H9 (cell line): ENCODE measurements around the gene CNOT4. TPM values are rescaled to one million over a fixed set of nuclear protein-coding genes. Genes with fewer than 3 reads are reported as not detected.

Experiments used
- DNase-seq: peaks from one replicate; pipeline ENCODE4 v3.0.0-alpha.2; 2017
- H2AFZ ChIP-seq: one replicate; pipeline ENCODE4 v1.6.1; 2013; ENCODE audit warnings: mild to moderate bottlenecking, low read length, control low read depth, moderate library complexity
- H2AK5ac ChIP-seq: 2 replicates; pipeline ENCODE4 v1.6.1; 2013; ENCODE audit warnings: low read length, control low read depth, mixed read lengths; ENCODE audit not compliant: insufficient read length
- H2BK120ac ChIP-seq: one replicate; pipeline ENCODE4 v1.6.1; 2013; ENCODE audit warnings: low read depth, mild to moderate bottlenecking, low read length, control low read depth, inconsistent platforms; ENCODE audit not compliant: poor library complexity, severe bottlenecking
- H2BK12ac ChIP-seq: 2 replicates; pipeline ENCODE4 v1.6.1; 2013; ENCODE audit warnings: low read length, control low read depth, mixed read lengths, low read depth; ENCODE audit not compliant: insufficient read length
- H2BK15ac ChIP-seq: 2 replicates; pipeline ENCODE4 v1.6.1; 2013; ENCODE audit warnings: low read depth, low read length, control low read depth
- H2BK20ac ChIP-seq: one replicate; pipeline ENCODE4 v1.6.1; 2013; ENCODE audit warnings: low read depth, mild to moderate bottlenecking, low read length, control low read depth, inconsistent platforms; ENCODE audit not compliant: poor library complexity, severe bottlenecking
- H2BK5ac ChIP-seq: 2 replicates; pipeline ENCODE4 v1.6.1; 2013; ENCODE audit warnings: low read length, control low read depth, mixed read lengths; ENCODE audit not compliant: insufficient read length
- H3K14ac ChIP-seq: 2 replicates; pipeline ENCODE4 v1.6.1; 2013; ENCODE audit warnings: low read length, control low read depth; ENCODE audit not compliant: insufficient read depth
- H3K18ac ChIP-seq: 2 replicates; pipeline ENCODE4 v1.6.1; 2013; ENCODE audit warnings: low read depth, mild to moderate bottlenecking, mixed read lengths, low read length, control low read depth; ENCODE audit not compliant: insufficient read length
- H3K23ac ChIP-seq: 2 replicates; pipeline ENCODE4 v1.6.1; 2013; ENCODE audit warnings: low read length, control low read depth, mixed read lengths, low read depth; ENCODE audit not compliant: insufficient read length
- H3K23me2 ChIP-seq: 2 replicates; pipeline ENCODE4 v1.6.1; 2013; ENCODE audit warnings: low read depth, mild to moderate bottlenecking, mixed read lengths, low read length, control low read depth; ENCODE audit not compliant: insufficient read length, poor library complexity, severe bottlenecking
- H3K27ac ChIP-seq: 2 replicates; pipeline ENCODE4 v1.5.1; 2013; ENCODE audit warnings: low read length, control low read depth, mixed read lengths, low read depth; ENCODE audit not compliant: insufficient read length
- H3K27me3 ChIP-seq: 2 replicates; pipeline ENCODE4 v1.6.1; 2013; ENCODE audit warnings: low read length, control low read depth, inconsistent platforms; ENCODE audit not compliant: insufficient read depth
- H3K4ac ChIP-seq: 2 replicates; pipeline ENCODE4 v1.6.1; 2013; ENCODE audit warnings: low read depth, mild to moderate bottlenecking, control low read depth, inconsistent platforms, low read length, moderate library complexity
- H3K4me1 ChIP-seq: 2 replicates; pipeline ENCODE4 v1.6.1; 2013; ENCODE audit warnings: low read length, control low read depth, inconsistent platforms; ENCODE audit not compliant: insufficient read depth
- H3K4me2 ChIP-seq: 2 replicates; pipeline ENCODE4 v1.6.1; 2013; ENCODE audit warnings: low read length, control low read depth, mixed read lengths; ENCODE audit not compliant: insufficient read length, insufficient read depth
- H3K56ac ChIP-seq: 2 replicates; pipeline ENCODE4 v1.6.1; 2013; ENCODE audit warnings: low read depth, mild to moderate bottlenecking, mixed read lengths, low read length, control low read depth; ENCODE audit not compliant: insufficient read length
- H3K79me1 ChIP-seq: 2 replicates; pipeline ENCODE4 v1.6.1; 2013; ENCODE audit warnings: low read depth, mild to moderate bottlenecking, moderate library complexity, low read length, control low read depth, inconsistent platforms; ENCODE audit not compliant: insufficient read depth, poor library complexity, severe bottlenecking
- H3K79me2 ChIP-seq: 2 replicates; pipeline ENCODE4 v1.6.1; 2013; ENCODE audit warnings: low read length, control low read depth, inconsistent platforms; ENCODE audit not compliant: insufficient read depth
- H3K9ac ChIP-seq: 2 replicates; pipeline ENCODE4 v1.6.1; 2013; ENCODE audit warnings: low read length, control low read depth, mixed read lengths; ENCODE audit not compliant: insufficient read length; ENCODE audit errors: extremely low read depth
- H3K9me3 ChIP-seq: one replicate; pipeline ENCODE4 v1.6.1; 2013; ENCODE audit warnings: low read depth, low read length, inconsistent platforms; ENCODE audit not compliant: control insufficient read depth
- H3T11ph ChIP-seq: one replicate; pipeline ENCODE4 v1.6.1; 2013; ENCODE audit warnings: mild to moderate bottlenecking, low read length, control low read depth, inconsistent platforms
- H4K20me1 ChIP-seq: one replicate; pipeline ENCODE4 v1.6.1; 2013; ENCODE audit not compliant: control insufficient read depth, insufficient read length, insufficient read depth
- H4K5ac ChIP-seq: 2 replicates; pipeline ENCODE4 v1.6.1; 2013; ENCODE audit warnings: low read depth, mild to moderate bottlenecking, mixed read lengths, low read length, control low read depth; ENCODE audit not compliant: insufficient read length
- H4K8ac ChIP-seq: replicated peaks from 2 replicates; pipeline ENCODE4 v1.6.1; 2013; ENCODE audit warnings: low read length, control low read depth, mixed read lengths, low read depth; ENCODE audit not compliant: insufficient read length
- H4K91ac ChIP-seq: 2 replicates; pipeline ENCODE4 v1.6.1; 2013; ENCODE audit warnings: low read depth, mild to moderate bottlenecking, moderate library complexity, mixed read lengths, low read length, control low read depth; ENCODE audit not compliant: insufficient read length
- H3K27ac Mint-ChIP-seq, 3 experiments: 2 replicates in 2 of 3; 3 replicates in 1 of 3; pipeline ENCODE4 v1.8.0; 2020 to 2021; ENCODE audit warnings: mixed read lengths in 3 of 3, mild to moderate bottlenecking in 1 of 3, moderate library complexity in 1 of 3
- H3K27me3 Mint-ChIP-seq: 2 replicates; pipeline ENCODE4 v1.8.0; 2021; ENCODE audit warnings: low read depth, mild to moderate bottlenecking, moderate library complexity, mixed read lengths
- H3K36me3 Mint-ChIP-seq, 3 experiments: 2 replicates in 2 of 3; 3 replicates in 1 of 3; pipeline ENCODE4 v1.8.0; 2020 to 2021; ENCODE audit warnings: low read depth in 3 of 3, mixed read lengths in 3 of 3; ENCODE audit not compliant: insufficient read depth in 1 of 3
- H3K4me1 Mint-ChIP-seq, 2 experiments: 2 replicates each; pipeline ENCODE4 v1.8.0; 2020; ENCODE audit warnings: mixed read lengths in 2 of 2
- H3K4me3 Mint-ChIP-seq, 2 experiments: 2 replicates in 1 of 2; 3 replicates in 1 of 2; pipeline ENCODE4 v1.8.0; 2020 to 2021; ENCODE audit warnings: mild to moderate bottlenecking in 2 of 2, mixed read lengths in 2 of 2, moderate library complexity in 1 of 2
- H3K9me3 Mint-ChIP-seq, 2 experiments: 2 replicates in 1 of 2; 3 replicates in 1 of 2; pipeline ENCODE4 v1.8.0; 2020; ENCODE audit warnings: mild to moderate bottlenecking in 2 of 2, mixed read lengths in 2 of 2, moderate library complexity in 1 of 2
- CTCF ChIP-seq: fragments of 200-600 bp; sonication (generic); conservative IDR thresholded peaks from 3 replicates; pipeline ENCODE4 v1.8.0; 2021; ENCODE audit warnings: antibody characterized with exemption, mild to moderate bottlenecking
- WGBS: extraction: QIAGEN DNeasy Blood & Tissue Kit; methylation state at CpG from one replicate; pipeline ENCODE4 v1.1.7; 2013; ENCODE audit warnings: missing lambda C conversion rate, low lambda C conversion rate, mixed read lengths; ENCODE audit not compliant: insufficient read length; ENCODE audit errors: extremely low coverage; 5-methylcytosine and 5-hydroxymethylcytosine counted together
- total RNA-seq: library from RNA; stranded (reverse); gene quantifications from 2 replicates; pipeline ENCODE4 v1.2.1, GENCODE V29; 2021

The CNOT4 gene
- total RNA-seq, 1 experiment from 2014 or later: 27.4 TPM

GRCh38 chr7:135463908-135464307, 46.0 kb downstream of the CNOT4 start:
- DNase-seq: no peak
- no peak overlapping the region for H2BK12ac ChIP-seq
- TF ChIP-seq CTCF: no peak
- H3K18ac ChIP-seq: no peak overlapping the region
- Mint-ChIP-seq H3K9me3 (0 out of 5 replicates have a peak, but pooled peaks cover 0 to 2% of the 10 kb centered on the region in 2 experiments), H3K4me3 (no peak overlapping the region), H3K27ac (no peak overlapping the region; a peak in 1 of 7 replicates), H3K4me1 (peaks cover 10 to 12% of the 10 kb centered on the region in 2 experiments), H3K36me3 (peaks cover 0 to 4% (median 0%) of the 10 kb centered on the region in 3 experiments; a peak in 1 of 7 replicates), H3K27me3 (no peaks in the 10 kb centered on the region)
- no peaks in the 10 kb centered on the region for H3K27me3 ChIP-seq
- no peak overlapping the region for H4K5ac ChIP-seq
- no peak overlapping the region for H3K4me2 ChIP-seq
- no peak overlapping the region for H2BK15ac ChIP-seq
- H3K27ac ChIP-seq: no peak overlapping the region
- H2AFZ ChIP-seq: no peak overlapping the region
- H2BK120ac ChIP-seq: no peak overlapping the region
- no peaks in the 10 kb centered on the region for H3K9me3 ChIP-seq
- no CpG with 5 or more reads among the region's 3 CpGs for WGBS
- no peak overlapping the region for H2BK20ac ChIP-seq
- peaks cover 2% of the 10 kb centered on the region for H3K79me1 ChIP-seq
- no peak overlapping the region for H4K8ac ChIP-seq
- no peak overlapping the region for H3K23ac ChIP-seq
- H3K79me2 ChIP-seq: no peaks in the 10 kb centered on the region; the same call in 1 of the 2 replicates
- no peak overlapping the region for H3K9ac ChIP-seq
- no peak overlapping the region for H2BK5ac ChIP-seq
- no peak overlapping the region for H3K56ac ChIP-seq
- no peaks in the 10 kb centered on the region for H3K4me1 ChIP-seq
- no peak overlapping the region for H3K4ac ChIP-seq
- no peak overlapping the region for H2AK5ac ChIP-seq
- H4K20me1 ChIP-seq: no peaks in the 10 kb centered on the region
- no peak overlapping the region for H3T11ph ChIP-seq
- H3K23me2 ChIP-seq: no peaks in the 10 kb centered on the region
- no peak overlapping the region for H3K14ac ChIP-seq
- no peak overlapping the region for H4K91ac ChIP-seq
